CD4-positive, alpha-beta T cell treated with Interleukin-10 for 1 hour (primary cell): ENCODE data around the gene RNU1-3.

Experiments used
- DNase-seq: peaks from one replicate; pipeline ENCODE4 v3.0.0-alpha.2; 2020

RNU1-3 gene

DNA sequence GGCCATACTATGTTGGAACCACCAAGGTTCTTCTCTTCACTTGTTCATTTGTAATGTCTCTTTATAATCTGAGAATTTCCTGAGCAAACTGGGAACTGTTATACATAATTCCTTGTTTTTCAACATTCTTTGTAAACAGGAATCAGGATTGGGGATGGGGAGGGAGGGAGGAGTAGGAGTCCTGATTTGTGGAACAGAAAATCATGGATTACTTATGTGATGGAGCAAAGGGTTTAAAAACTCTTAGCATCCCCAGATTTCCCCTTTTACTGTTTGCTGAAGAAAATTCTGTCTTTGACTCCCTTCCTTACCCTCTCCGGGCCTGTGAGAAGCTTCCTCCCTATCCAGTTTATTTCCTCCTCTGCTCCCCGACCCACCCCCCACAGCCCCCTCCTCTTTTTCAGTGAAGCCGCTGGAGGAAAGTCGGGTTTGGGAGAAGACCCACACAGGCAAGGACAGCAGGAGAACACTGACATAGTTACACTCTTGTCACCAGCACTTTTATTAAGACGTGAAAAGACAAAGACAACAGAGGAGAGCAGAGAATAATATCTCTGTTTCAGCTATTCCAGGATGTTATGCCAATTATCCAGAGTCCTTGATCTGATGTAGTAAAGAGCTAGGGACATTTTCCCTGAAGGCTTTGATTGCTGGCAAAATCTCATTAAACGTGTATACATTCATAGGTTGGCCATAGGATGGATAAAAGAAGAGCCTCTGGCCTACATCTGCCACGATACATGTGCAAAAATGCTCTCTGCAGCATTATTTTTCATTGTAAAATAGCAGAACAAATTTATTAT is 48.8 kb downstream of the RNU1-3 start:
- no peak for DNase-seq

DNA sequence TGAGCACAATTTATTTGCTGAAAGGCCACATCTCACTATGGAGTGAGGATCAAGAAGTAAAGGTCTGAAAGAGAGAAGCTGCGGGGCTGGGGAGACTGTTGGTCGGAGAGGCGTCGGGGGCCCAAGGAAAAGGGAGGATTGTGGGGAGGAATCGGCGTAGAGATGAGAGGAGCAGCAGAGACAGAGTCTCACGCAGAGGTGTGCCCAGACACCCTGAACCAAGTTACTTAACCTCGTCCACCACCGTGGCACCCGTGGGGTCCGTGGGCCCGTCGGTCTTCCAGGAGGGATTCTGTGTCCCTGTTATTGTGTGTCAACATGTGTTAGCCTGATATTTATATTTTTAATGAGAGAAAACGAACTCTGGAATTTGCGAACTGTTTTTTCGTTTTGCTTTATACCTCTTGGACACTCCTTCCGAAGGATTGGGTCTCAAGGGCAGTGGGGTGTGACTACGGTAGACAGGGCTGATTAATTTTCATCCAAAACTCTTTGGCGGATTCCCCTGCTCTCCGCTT is 49.6 kb downstream of the RNU1-3 start:
- DNase-seq: no peak
